NT2/D1 (cell line): Measurements from ENCODE around the gene RAI1.

ENCODE experiments used
- DNase-seq: peaks from one replicate; pipeline ENCODE4 v3.0.0-alpha.2; 2011; ENCODE audit warnings: low read depth, low spot score
- H3K27me3 ChIP-seq: 2 replicates; pipeline ENCODE4 v1.6.0; 2011; ENCODE audit warnings: mild to moderate bottlenecking; ENCODE audit not compliant: insufficient read length, insufficient read depth
- H3K36me3 ChIP-seq: 2 replicates; pipeline ENCODE4 v1.6.1; 2011; ENCODE audit warnings: mild to moderate bottlenecking, low read length, mixed read lengths; ENCODE audit not compliant: insufficient read depth, insufficient read length
- H3K4me1 ChIP-seq: 2 replicates; pipeline ENCODE4 v1.5.1; 2011; ENCODE audit not compliant: insufficient read depth, insufficient read length
- H3K4me3 ChIP-seq: 2 replicates; pipeline ENCODE4 v1.5.1; 2011; ENCODE audit warnings: low read depth; ENCODE audit not compliant: insufficient read length
- H3K9ac ChIP-seq: 2 replicates; pipeline ENCODE4 v1.6.0; 2011; ENCODE audit warnings: low read depth; ENCODE audit not compliant: insufficient read length
- H3K9me3 ChIP-seq: 2 replicates; pipeline ENCODE4 v1.5.1; 2011; ENCODE audit warnings: mild to moderate bottlenecking, low read length; ENCODE audit not compliant: insufficient read depth
- SUZ12 ChIP-seq: IDR thresholded peaks from 2 replicates; pipeline ENCODE4 v1.6.1; 2011; ENCODE audit not compliant: insufficient read length, insufficient read depth; ENCODE audit errors: extremely low read depth
- YY1 ChIP-seq: IDR thresholded peaks from 2 replicates; pipeline ENCODE4 v1.6.1; 2011; ENCODE audit not compliant: insufficient read length, insufficient read depth
- ZNF274 ChIP-seq: IDR thresholded peaks from 2 replicates; pipeline ENCODE4 v1.6.1; 2011; ENCODE audit warnings: mild to moderate bottlenecking, low read depth, low read length

RAI1 gene

DNA sequence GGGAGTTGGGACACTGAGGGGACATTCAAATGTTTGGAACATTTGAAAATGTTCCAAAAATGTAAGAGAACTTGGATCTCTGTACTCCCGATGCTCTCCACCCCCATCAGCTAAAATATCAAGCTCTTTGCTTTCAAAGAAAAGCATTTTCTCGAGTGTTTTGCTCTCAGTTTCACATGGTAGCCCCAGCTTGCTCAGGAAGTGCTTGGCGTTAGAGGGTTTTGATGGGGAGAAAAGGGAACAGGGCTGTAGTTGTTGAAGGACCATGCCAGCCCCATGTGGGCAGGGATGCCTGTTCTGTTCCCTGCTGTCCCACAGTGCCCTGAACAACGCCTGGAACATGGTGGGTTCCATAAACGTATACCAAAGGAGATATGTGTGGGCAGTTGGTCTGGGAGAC, 37.0 kb downstream of the RAI1 start:
- DNase-seq: no peak
- Histone ChIP-seq H3K9me3 (no peaks in the 10 kb centered on the region), H3K27me3 (peaks cover 95% of the 10 kb centered on the region), H3K4me1 (peaks cover 19% of the 10 kb centered on the region), H3K9ac (no peak overlapping the region), H3K4me3 (no peak overlapping the region), H3K36me3 (peaks cover 3% of the 10 kb centered on the region)
- TF ChIP-seq YY1: no peak
- no peak for TF ChIP-seq ZNF274
- TF ChIP-seq SUZ12: no peak

DNA sequence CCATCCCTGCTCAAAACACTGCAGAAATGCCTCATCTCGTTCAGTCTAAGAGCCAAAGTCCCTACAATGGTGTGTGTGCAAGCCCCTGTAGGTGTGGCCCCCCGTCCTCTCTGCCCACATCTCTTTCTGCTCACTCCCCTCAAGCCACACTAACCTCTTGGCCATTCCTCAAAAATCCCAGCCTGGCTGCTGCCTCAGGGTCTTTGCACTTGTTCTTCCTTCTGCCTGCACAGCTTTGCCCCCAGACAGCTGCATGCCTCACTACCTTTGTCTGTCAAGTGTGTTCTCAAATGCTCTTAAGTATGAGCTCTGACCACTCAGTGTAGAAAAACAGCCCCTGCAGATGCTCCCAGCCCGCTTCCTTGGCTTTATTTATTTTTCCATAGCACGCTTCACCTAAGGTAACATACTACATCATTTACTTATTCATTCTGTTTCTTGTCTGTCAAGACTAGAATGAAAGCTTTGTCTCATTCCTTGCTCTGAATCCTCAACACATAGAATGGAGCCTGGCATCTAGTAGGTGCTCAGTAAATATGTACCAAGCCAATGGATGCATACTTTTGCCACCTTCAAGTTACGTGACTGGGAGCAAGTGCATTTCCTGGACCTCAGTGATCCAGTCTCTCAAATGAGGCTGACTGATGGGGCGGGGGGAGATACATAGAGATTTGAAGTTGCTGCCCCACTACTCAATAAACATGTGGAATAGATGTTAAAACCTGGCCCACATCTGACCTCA, 38.1 kb downstream of the RAI1 start:
- no peak for DNase-seq
- no peaks in the 10 kb centered on the region for H3K9me3 ChIP-seq
- H3K27me3 ChIP-seq: peaks cover 99% of the 10 kb centered on the region
- TF ChIP-seq SUZ12 (no peak), YY1 (no peak), ZNF274 (no peak)
- no peak overlapping the region for H3K9ac ChIP-seq
- H3K4me3 ChIP-seq: no peak overlapping the region
- H3K4me1 ChIP-seq: peaks cover 14% of the 10 kb centered on the region
- peaks cover 3% of the 10 kb centered on the region for H3K36me3 ChIP-seq

DNA sequence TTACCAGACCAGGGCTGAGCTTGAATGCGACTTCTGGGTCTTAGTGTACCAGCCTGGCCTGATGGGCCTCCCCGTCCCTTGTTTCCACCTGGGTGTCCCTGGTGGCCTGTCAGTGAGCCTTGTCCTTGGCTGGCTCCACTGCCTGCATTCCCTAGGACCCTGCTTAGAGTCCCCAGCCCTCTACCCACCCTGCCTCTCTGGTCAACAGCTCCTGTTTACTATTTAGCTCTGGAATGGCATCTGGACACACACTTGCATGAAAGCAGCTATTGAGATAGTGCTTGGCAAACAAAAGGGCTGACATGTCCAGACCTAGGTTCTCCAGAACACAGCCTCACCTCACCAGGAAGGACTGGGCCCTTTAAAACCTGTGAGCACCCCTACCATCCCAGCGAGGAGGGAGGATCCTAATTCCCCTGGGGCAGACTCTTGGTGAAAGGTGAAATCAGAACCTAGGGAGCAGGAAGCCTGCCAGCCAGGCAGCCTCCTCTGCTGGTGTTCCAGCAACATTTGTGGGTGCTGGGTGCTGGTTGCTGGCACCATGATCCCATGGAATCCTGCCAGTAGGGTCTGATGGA, 38.8 kb downstream of the RAI1 start:
- no peak overlapping the region for H3K4me3 ChIP-seq
- H3K9me3 ChIP-seq: no peaks in the 10 kb centered on the region
- peaks cover 11% of the 10 kb centered on the region for H3K4me1 ChIP-seq
- peaks cover 95% of the 10 kb centered on the region for H3K27me3 ChIP-seq
- no peak for TF ChIP-seq SUZ12
- no peak for TF ChIP-seq YY1
- TF ChIP-seq ZNF274: no peak
- peaks cover 3% of the 10 kb centered on the region for H3K36me3 ChIP-seq
- H3K9ac ChIP-seq: no peak overlapping the region
- no peak for DNase-seq

DNA sequence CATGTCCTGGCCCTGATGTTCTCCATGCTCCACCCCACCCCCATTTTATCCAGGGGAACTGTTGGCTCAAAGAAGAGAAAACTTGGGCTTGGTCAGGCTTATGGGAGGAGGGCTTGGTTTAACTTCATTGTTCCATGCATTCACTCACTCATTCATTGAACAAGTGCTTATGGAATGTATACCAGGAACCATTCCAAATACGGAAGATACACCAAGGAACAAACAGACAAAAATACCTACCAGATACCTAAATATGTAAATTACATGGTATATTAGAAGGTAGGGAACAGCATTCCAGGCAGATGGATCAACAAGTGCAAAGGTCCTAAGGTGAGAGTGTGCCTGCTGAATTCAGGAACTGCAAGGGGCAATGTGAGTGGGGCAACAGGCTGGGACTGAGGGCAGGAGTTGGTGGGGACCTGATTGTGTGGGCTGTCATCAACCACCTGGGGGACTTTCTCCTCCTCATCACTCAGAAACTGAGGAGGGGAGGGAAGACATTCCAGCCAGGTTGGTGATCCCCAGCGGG, 39.9 kb downstream of the RAI1 start:
- peaks cover 19% of the 10 kb centered on the region for H3K4me1 ChIP-seq

DNA sequence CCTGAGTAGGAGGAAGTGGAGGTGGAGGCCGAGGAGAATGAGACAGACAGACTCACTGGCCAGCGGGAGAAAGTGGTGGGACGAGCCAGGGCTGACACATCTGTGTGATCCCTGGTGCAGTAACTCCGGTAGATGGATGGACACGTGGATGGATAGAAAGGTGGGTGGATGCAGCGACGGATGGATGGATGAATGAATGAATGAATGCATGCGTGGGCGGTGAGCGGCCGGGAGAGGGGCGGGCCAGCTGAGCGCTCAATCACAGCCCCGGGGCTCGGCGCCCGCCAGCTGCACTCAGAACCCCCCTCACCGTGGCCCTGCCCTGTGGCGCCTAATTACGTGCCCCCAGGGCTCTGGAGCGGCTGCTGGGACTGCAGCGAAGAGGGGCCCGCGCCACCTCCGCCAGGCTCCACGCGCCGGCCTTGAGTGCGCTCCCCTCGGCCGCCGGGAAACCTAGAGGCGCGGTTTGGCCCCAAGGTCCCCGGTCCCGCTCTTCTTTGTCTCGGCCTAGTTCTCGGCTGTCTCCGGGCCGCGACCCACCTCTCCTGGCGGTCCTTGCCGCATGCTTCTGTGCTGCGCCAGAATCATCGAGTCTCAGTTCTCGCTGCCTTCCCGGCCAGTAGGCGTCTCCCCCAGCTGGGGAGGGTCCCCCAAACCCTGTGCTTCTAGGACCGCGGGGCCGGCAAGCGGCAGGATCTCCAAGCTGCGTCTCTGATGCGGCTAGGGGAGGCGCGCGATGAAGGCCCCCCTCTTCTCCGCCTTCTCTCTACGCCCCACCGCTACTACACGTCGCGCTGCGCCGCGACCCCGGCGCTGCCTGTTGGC, 41.0 kb downstream of the RAI1 start:
- H3K27me3 ChIP-seq: peaks cover 95% of the 10 kb centered on the region
- H3K36me3 ChIP-seq: peaks cover 3% of the 10 kb centered on the region
- TF ChIP-seq SUZ12 (no peak), YY1 (no peak), ZNF274 (no peak)
- H3K4me1 ChIP-seq: peaks cover 20% of the 10 kb centered on the region
- H3K4me3 ChIP-seq: peak overlapping the region; percentile 15
- H3K9me3 ChIP-seq: no peaks in the 10 kb centered on the region
- DNase-seq: no peak
- H3K9ac ChIP-seq: peak overlapping the region; percentile 70

More for the DNA sequence above, 39.9 kb downstream of the RAI1 start:
- H3K9me3 ChIP-seq: no peaks in the 10 kb centered on the region
- H3K27me3 ChIP-seq: peaks cover 95% of the 10 kb centered on the region
- no peak overlapping the region for H3K4me3 ChIP-seq
- peaks cover 3% of the 10 kb centered on the region for H3K36me3 ChIP-seq
- no peak for TF ChIP-seq YY1
- TF ChIP-seq ZNF274: no peak
- no peak for TF ChIP-seq SUZ12
- H3K9ac ChIP-seq: no peak overlapping the region
- no peak for DNase-seq

DNA sequence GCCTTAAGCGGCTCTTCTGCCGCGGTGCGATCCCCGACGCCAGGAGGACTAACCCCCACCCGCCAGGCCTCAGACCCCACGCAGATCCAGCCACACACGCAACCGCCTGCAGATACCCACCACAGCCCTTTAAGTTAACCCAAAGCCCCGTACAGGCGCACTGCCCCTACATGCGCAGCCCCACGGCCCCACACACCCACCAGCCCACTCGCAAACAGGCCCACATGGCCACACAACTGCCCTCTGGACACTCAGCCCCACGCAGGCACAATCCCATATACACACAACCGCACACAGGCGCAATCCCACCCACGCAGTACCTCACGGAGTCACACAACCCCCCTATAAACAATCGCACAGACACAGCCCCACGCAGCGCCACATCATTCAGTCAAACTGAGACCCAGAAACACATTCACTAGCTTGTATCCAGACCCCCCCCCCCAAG, 41.7 kb downstream of the RAI1 start:
- Histone ChIP-seq H3K9me3 (no peaks in the 10 kb centered on the region), H3K27me3 (peaks cover 95% of the 10 kb centered on the region), H3K36me3 (peaks cover 4% of the 10 kb centered on the region), H3K4me3 (peak overlapping the region; percentile 15), H3K9ac (peak overlapping the region; percentile 70), H3K4me1 (peaks cover 24% of the 10 kb centered on the region)
- TF ChIP-seq YY1 (no peak), SUZ12 (no peak), ZNF274 (no peak)
- DNase-seq: no peak
